PC-3 (cell line): Measurements from ENCODE around the gene ABCC5. TPM values are rescaled to one million over a fixed set of nuclear protein-coding genes. Genes with fewer than 3 reads are reported as not detected.

Source experiments
- ATAC-seq: fragments of 200-7000 bp; cut with Tn5 transposase; 2 replicates; pipeline ENCODE4 v1.9.1; 2020; ENCODE audit warnings: mild to moderate bottlenecking, moderate library complexity
- BruUV-seq: library from RNA; stranded (reverse); fragments of 400-500 nt; replicated peaks from 2 replicates; lab custom pipeline; 2021; lab: Mats Ljungman, UMichigan
- CTCF ChIA-PET: fragments of 300-600 bp; sonication (Branson Sonifier 250); formaldehyde crosslinking; loops from one replicate; lab custom pipeline; 2022; ENCODE audit warnings: antibody characterized with exemption; lab: Charles Lee
- POLR2A ChIA-PET: fragments of 300-600 bp; sonication (Branson Sonifier 250); formaldehyde crosslinking; loops from one replicate; lab custom pipeline; 2022; ENCODE audit warnings: antibody characterized with exemption; ENCODE audit not compliant: unreplicated experiment; lab: Charles Lee
- DNase-seq: peaks from one replicate; pipeline ENCODE4 v3.0.0-alpha.2; 2015
- H2AFZ ChIP-seq: fragments of 300-600 bp; sonication (generic); 2 replicates; pipeline ENCODE4 v1.6.0; 2016; ENCODE audit warnings: antibody characterized with exemption, low read length
- H3F3A ChIP-seq: fragments of 300-600 bp; sonication (generic); one replicate; pipeline ENCODE4 v1.6.0; 2017; ENCODE audit warnings: antibody characterized with exemption, low read length, control low read depth, mild to moderate bottlenecking; ENCODE audit not compliant: unreplicated experiment
- H3K27ac ChIP-seq: fragments of 300-600 bp; sonication (generic); 2 replicates; pipeline ENCODE4 v1.5.1; 2016; ENCODE audit warnings: mild to moderate bottlenecking, low read length
- H3K27me3 ChIP-seq: fragments of 300-600 bp; sonication (generic); 2 replicates; pipeline ENCODE4 v1.6.1; 2016; ENCODE audit warnings: low read length, mixed read lengths
- H3K36me3 ChIP-seq: fragments of 300-600 bp; sonication (generic); 2 replicates; pipeline ENCODE4 v1.6.1; 2016; ENCODE audit warnings: low read depth, mixed run types, low read length, mixed read lengths
- H3K4me1 ChIP-seq: fragments of 300-600 bp; sonication (generic); 2 replicates; pipeline ENCODE4 v1.5.1; 2016; ENCODE audit warnings: low read length; ENCODE audit not compliant: insufficient read depth
- H3K4me2 ChIP-seq: fragments of 300-600 bp; sonication (generic); 2 replicates; pipeline ENCODE4 v1.6.0; 2016; ENCODE audit warnings: low read length
- H3K4me3 ChIP-seq: fragments of 300-600 bp; sonication (generic); 2 replicates; pipeline ENCODE4 v1.5.1; 2016; ENCODE audit warnings: mild to moderate bottlenecking, low read length, mixed read lengths
- H3K79me2 ChIP-seq: fragments of 300-600 bp; sonication (generic); 2 replicates; pipeline ENCODE4 v1.6.1; 2017; ENCODE audit warnings: low read length, mixed read lengths
- H3K9ac ChIP-seq: fragments of 300-600 bp; sonication (generic); 2 replicates; pipeline ENCODE4 v1.6.0; 2016; ENCODE audit warnings: mild to moderate bottlenecking, low read length
- H3K9me2 ChIP-seq: fragments of 300-600 bp; sonication (generic); replicated peaks from 2 replicates; pipeline ENCODE4 v1.6.1; 2016; ENCODE audit warnings: mixed run types, low read length, mixed read lengths
- H3K9me3 ChIP-seq: fragments of 300-600 bp; sonication (generic); 2 replicates; pipeline ENCODE4 v1.6.1; 2016; ENCODE audit warnings: low read length, mixed read lengths
- H4K20me1 ChIP-seq: fragments of 300-600 bp; sonication (generic); 2 replicates; pipeline ENCODE4 v1.6.1; 2016; ENCODE audit warnings: low read length, mixed read lengths
- EZH2 ChIP-seq: fragments of 300-600 bp; sonication (generic); IDR thresholded peaks from one replicate; pipeline ENCODE4 v1.6.1; 2017; ENCODE audit warnings: antibody characterized with exemption, mild to moderate bottlenecking, low read length; ENCODE audit not compliant: unreplicated experiment
- EZH2phosphoT487 ChIP-seq: fragments of 300-600 bp; sonication (generic); IDR thresholded peaks from 2 replicates; pipeline ENCODE4 v1.6.1; 2018; ENCODE audit warnings: mild to moderate bottlenecking, antibody characterized with exemption, low read length, borderline replicate concordance
- intact Hi-C: fragments of 100-400 bp; cut with micrococcal nuclease; formaldehyde crosslinking; loops from 2 replicates; pipeline ENCODE4 v1.9.0; 2023
- total RNA-seq: library from RNA; depleted of rRNA; stranded (reverse); fragments of >200 nt; gene quantifications from 2 replicates; pipeline ENCODE4 v1.2.3, GENCODE V29; 2014
- TF ChIP-seq, protein P1 (sequence below): fragments of 300-600 bp; sonication (generic); conservative IDR thresholded peaks from 2 replicates; pipeline ENCODE4 v1.5.1; 2017; ENCODE audit warnings: antibody characterized with exemption, low read depth, mild to moderate bottlenecking, low read length

Gene ABCC5
- total RNA-seq, 1 experiment from 2014 or later = 16.1 TPM

GRCh38 chr3:183909030-183909600 is 108.6 kb downstream of the ABCC5 start:
- no peak overlapping the region for H3K9ac ChIP-seq
- no peak overlapping the region for H2AFZ ChIP-seq
- H3K4me2 ChIP-seq = no peak overlapping the region
- ATAC-seq = no peak
- POLR2A ChIA-PET = no interaction called here
- H3K79me2 ChIP-seq = no peaks in the 10 kb centered on the region
- H3F3A ChIP-seq = no peaks in the 10 kb centered on the region
- CTCF ChIA-PET = no interaction called here
- no peaks in the 10 kb centered on the region for H4K20me1 ChIP-seq
- H3K9me2 ChIP-seq = no peaks in the 10 kb centered on the region
- no peak overlapping the region for H3K27ac ChIP-seq
- no peaks in the 10 kb centered on the region for H3K36me3 ChIP-seq
- no peaks in the 10 kb centered on the region for H3K9me3 ChIP-seq
- peaks cover 10% of the 10 kb centered on the region; the same call in 1 of the 2 replicates for H3K4me1 ChIP-seq
- no peaks in the 10 kb centered on the region for H3K27me3 ChIP-seq
- H3K4me3 ChIP-seq = no peak overlapping the region
- TF ChIP-seq EZH2phosphoT487 (no peak), EZH2 (no peak)
- TF ChIP-seq, protein P1, sequence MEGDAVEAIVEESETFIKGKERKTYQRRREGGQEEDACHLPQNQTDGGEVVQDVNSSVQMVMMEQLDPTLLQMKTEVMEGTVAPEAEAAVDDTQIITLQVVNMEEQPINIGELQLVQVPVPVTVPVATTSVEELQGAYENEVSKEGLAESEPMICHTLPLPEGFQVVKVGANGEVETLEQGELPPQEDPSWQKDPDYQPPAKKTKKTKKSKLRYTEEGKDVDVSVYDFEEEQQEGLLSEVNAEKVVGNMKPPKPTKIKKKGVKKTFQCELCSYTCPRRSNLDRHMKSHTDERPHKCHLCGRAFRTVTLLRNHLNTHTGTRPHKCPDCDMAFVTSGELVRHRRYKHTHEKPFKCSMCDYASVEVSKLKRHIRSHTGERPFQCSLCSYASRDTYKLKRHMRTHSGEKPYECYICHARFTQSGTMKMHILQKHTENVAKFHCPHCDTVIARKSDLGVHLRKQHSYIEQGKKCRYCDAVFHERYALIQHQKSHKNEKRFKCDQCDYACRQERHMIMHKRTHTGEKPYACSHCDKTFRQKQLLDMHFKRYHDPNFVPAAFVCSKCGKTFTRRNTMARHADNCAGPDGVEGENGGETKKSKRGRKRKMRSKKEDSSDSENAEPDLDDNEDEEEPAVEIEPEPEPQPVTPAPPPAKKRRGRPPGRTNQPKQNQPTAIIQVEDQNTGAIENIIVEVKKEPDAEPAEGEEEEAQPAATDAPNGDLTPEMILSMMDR = no peak
- no peak for DNase-seq
- no TSS peak for BruUV-seq
- intact Hi-C loops = no loop called here

DNA sequence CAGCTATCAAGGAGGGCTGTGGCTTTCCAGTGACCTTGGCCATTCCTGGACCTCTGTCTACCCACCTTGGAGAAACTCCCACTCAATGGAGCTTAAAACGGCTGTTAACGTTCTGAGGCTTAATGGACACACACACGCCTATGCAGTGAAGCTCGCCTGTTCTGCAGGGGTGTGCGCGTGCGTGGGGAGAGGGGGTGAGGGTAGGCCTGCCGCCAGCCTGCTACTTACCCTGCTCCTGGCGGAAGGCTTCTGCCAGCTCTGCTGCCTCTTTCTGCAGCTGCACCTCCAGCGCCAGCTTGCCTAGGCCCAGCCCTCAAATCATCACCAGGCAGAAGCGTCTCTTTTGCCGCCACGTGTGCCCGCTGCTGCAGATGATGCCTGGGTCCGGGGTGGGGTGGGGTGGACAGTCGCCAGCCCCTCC is 109.8 kb downstream of the ABCC5 start:
- no peak overlapping the region for H3K27ac ChIP-seq
- POLR2A ChIA-PET = interaction anchor here (0.7 kb wide), 1 partner anchor 98 kb away, joined by 27 read pairs; no protein-coding TSS in a partner anchor
- H3K9me3 ChIP-seq = no peaks in the 10 kb centered on the region
- no peak overlapping the region for H2AFZ ChIP-seq
- peaks cover 2% of the 10 kb centered on the region; the same call in 1 of the 2 replicates for H3K4me1 ChIP-seq
- H3K4me2 ChIP-seq = no peak overlapping the region
- no peaks in the 10 kb centered on the region for H3K79me2 ChIP-seq
- BruUV-seq = no TSS peak
- no peaks in the 10 kb centered on the region for H3K27me3 ChIP-seq
- CTCF ChIA-PET = no interaction called here
- ATAC-seq (no peak), DNase-seq (no peak)
- TF ChIP-seq, protein P1 = no peak
- TF ChIP-seq EZH2phosphoT487 (no peak), EZH2 (no peak)
- no peaks in the 10 kb centered on the region for H3F3A ChIP-seq
- H4K20me1 ChIP-seq = no peaks in the 10 kb centered on the region
- no peaks in the 10 kb centered on the region for H3K36me3 ChIP-seq
- H3K9me2 ChIP-seq = no peaks in the 10 kb centered on the region
- H3K9ac ChIP-seq = no peak overlapping the region
- H3K4me3 ChIP-seq = no peak overlapping the region
- intact Hi-C loops = no loop called here

DNA sequence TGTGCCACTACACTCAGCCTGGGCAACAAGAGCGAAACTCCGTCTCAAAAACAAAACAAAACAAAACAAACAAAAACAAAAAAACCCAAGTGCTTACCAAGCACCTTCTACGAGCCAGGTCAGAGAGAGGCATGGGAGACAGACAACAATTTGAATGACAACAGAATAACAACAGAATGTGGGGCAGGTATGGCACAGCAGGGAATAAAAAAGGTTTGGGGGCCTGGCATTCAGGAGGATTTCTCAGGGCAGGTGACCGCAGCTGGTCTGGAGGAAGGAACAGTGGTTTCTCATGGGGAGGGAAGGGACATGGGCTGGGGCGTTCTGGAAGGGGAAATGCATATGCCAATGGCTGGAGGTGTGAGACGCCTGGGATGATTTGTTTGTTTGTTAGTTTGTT is 110.5 kb downstream of the ABCC5 start:
- no peaks in the 10 kb centered on the region for H4K20me1 ChIP-seq
- no peak overlapping the region for H2AFZ ChIP-seq
- ChIA-PET CTCF (no interaction called here), POLR2A (no interaction called here)
- no peak overlapping the region for H3K4me2 ChIP-seq
- H3K27me3 ChIP-seq = no peaks in the 10 kb centered on the region
- BruUV-seq = no TSS peak
- no peaks in the 10 kb centered on the region for H3K79me2 ChIP-seq
- H3K9ac ChIP-seq = no peak overlapping the region
- ATAC-seq (no peak), DNase-seq (no peak)
- no peaks in the 10 kb centered on the region for H3F3A ChIP-seq
- TF ChIP-seq, protein P1 = no peak
- TF ChIP-seq EZH2 (no peak), EZH2phosphoT487 (no peak)
- H3K9me2 ChIP-seq = no peaks in the 10 kb centered on the region
- H3K9me3 ChIP-seq = no peaks in the 10 kb centered on the region
- intact Hi-C loops = no loop called here
- no peaks in the 10 kb centered on the region for H3K4me1 ChIP-seq
- no peaks in the 10 kb centered on the region for H3K36me3 ChIP-seq
- no peak overlapping the region for H3K27ac ChIP-seq
- no peak overlapping the region for H3K4me3 ChIP-seq
